Heart right ventricle (tissue), 16 donors: ENCODE results near the gene CYS1. TPM values are rescaled to one million over a fixed set of nuclear protein-coding genes. Genes with fewer than 3 reads are reported as not detected.
"Not testable (repeated sequence)": the region's sequence is repeated elsewhere in the genome, so short reads cannot be mapped to it uniquely, and the experiment has no call there.

ENCODE experiments used
- ATAC-seq, 8 donors: fragments of 200-7000 bp; cut with Tn5 transposase; one replicate each; pipeline ENCODE4 v1.9.1; 2020; ENCODE audit warnings: mild to moderate bottlenecking in 8 of 8, moderate library complexity in 8 of 8, moderate number of reproducible peaks in 1 of 8
- DNase-seq, 2 donors: peaks; one replicate each; pipeline ENCODE4 v3.0.0-alpha.2; 2020
- H3K27ac ChIP-seq, 10 donors: fragments of 200-600 bp; sonication (generic) in 2 of 10; one replicate each; pipeline versions ENCODE4 v1.5.0 to v1.8.0; 2020 to 2022; ENCODE audit warnings: mild to moderate bottlenecking in 3 of 10
- H3K27me3 ChIP-seq, 7 donors: fragments of 200-600 bp; one replicate each; pipeline ENCODE4 v1.8.0; 2021 to 2022; ENCODE audit warnings: mild to moderate bottlenecking in 2 of 7
- H3K36me3 ChIP-seq, 9 donors: fragments of 200-600 bp; sonication (generic) in 1 of 9; one replicate each; pipeline versions ENCODE4 v1.5.0 to v1.8.0; 2020 to 2022; ENCODE audit warnings: mild to moderate bottlenecking in 2 of 9
- H3K4me1 ChIP-seq, 9 donors: fragments of 200-600 bp; sonication (generic) in 1 of 9; one replicate each; pipeline versions ENCODE4 v1.5.0 to v1.8.0; 2020 to 2022; ENCODE audit warnings: mild to moderate bottlenecking in 4 of 9
- H3K4me3 ChIP-seq, 10 donors: fragments of 200-600 bp; sonication (generic) in 2 of 10; one replicate each; pipeline versions ENCODE4 v1.5.0 to v1.8.0; 2020 to 2022; ENCODE audit warnings: mild to moderate bottlenecking in 7 of 10, moderate library complexity in 2 of 10
- H3K9me3 ChIP-seq, 11 donors: fragments of 200-600 bp in 10 of 11; sonication (generic) in 2 of 11; one replicate each; pipeline versions ENCODE4 v1.5.0 to v1.8.0; 2013 to 2022; ENCODE audit warnings: mild to moderate bottlenecking in 2 of 11, control low read depth in 1 of 11, moderate library complexity in 1 of 11
- CTCF ChIP-seq, 9 donors: fragments of 200-600 bp; sonication (generic) in 2 of 9; IDR thresholded peaks; one replicate each; pipeline versions ENCODE4 v1.5.0 to v1.8.0; 2021 to 2022; ENCODE audit warnings: antibody characterized with exemption in 9 of 9, mild to moderate bottlenecking in 5 of 9, moderate library complexity in 1 of 9
- WGBS, 2 donors: extraction: QIAGEN DNeasy Blood & Tissue Kit; methylation state at CpG; one replicate each; pipeline ENCODE4 v1.1.7; 2013; ENCODE audit warnings: inconsistent platforms in 1 of 2; 5-methylcytosine and 5-hydroxymethylcytosine counted together
- intact Hi-C, 10 donors: fragments of 100-400 bp; cut with DNase I; formaldehyde crosslinking; loops; one replicate each; pipeline versions ENCODE4 v1.11.1 to v1.14.2; 2022
- polyA plus RNA-seq, 2 donors: library from polyadenylated mRNA; stranded (reverse); fragments of 200-250 nt; gene quantifications; one replicate each; pipeline ENCODE4 v1.2.3, GENCODE V29; 2013
- total RNA-seq, 10 donors: library from RNA; stranded (reverse); fragmentation: NEBNext Ultra II Directional in 3 of 10; extraction: Animal tissue kit (Norgen Biotek cat#: 25700) in 3 of 10; gene quantifications; one replicate each; pipeline versions ENCODE4 v1.2.1 to v1.2.4, GENCODE V29; 2021 to 2023
- donor health status: Arrhythmogenic right ventricular cardiomyopathy.
- donor health status: ischemic (EF 13 %, LVEDD 7.1; RV severe dilation, severe dysfunction).
- donor health status: healthy with polysubstance abuse.
- donor health status: DM: no; HTN: yes; CAD: no.
- donor health status: DM: no; HTN: no; CAD: no.
- donor health status: ischemic (EF 25% LVEDD 6.9; RV normal size, moderate dysfunction).
- donor health status: ischemic (EF 25% LVEDD 5.7; RV mildly dilated, moderate dysfunction).
- donor health status: healthy.
- donor health status: DM: yes; HTN: yes; CAD: no.
- donor health status: Ischemic cardiomyopathy.
- donor health status: ischemic (EF 35%, LVEDD 5.7; RV mildly dilated, moderate dysfunction).
- donor health status: nonischemic (EF 11% LVEDD 7.7; RV severe dilation, severe dysfunction).
- donor health status: DM: yes; HTN: yes; CAD: no.
- donor health status: PGD.
- donor health status: ischemic (EF 29% LVEDD 5.4; RV normal size, mild dysfunction).
- donor health status: nonischemic (EF 23%, LVEDD 6.1; RV moderate dilation, normal function).

Gene CYS1
- total and polyA plus RNA-seq, 12 donors: 0.38 to 7.2 (median 2.8) TPM

- no peak for ATAC-seq
- no peaks in the 10 kb centered on the region for H3K9me3 ChIP-seq
- WGBS, 2 donors: 88 to 92% methylated on average over 13 of the region's 13 CpGs
Measured at GRCh38 chr2:10094271-10094814, 14.1 kb upstream of the CYS1 start.

GRCh38 chr2:10091889-10092244, 11.7 kb upstream of the CYS1 start:
- not testable (repeated sequence) for H3K9me3 ChIP-seq, H3K4me1 ChIP-seq
- WGBS, 2 donors: 94 to 97% methylated on average over 2 of the region's 2 CpGs

More at GRCh38 chr2:10094271-10094814, 14.1 kb upstream of the CYS1 start:
- Histone ChIP-seq H3K4me3 (no peak overlapping the region), H3K27me3 (peaks cover 0 to 59% (median 41%) of the 10 kb centered on the region in 7 donors), H3K27ac (no peak overlapping the region), H3K36me3 (no peaks in the 10 kb centered on the region), H3K4me1 (peaks cover 0 to 16% (median 6%) of the 10 kb centered on the region in 9 donors)
- no peak for TF ChIP-seq CTCF (IDR thresholded peaks at IDR 0.05)
- intact Hi-C loops: no loop called here
- DNase-seq: no peak

GRCh38 chr2:10091182-10091888, 11.1 kb upstream of the CYS1 start:
- H3K27ac ChIP-seq: no peak overlapping the region
- H3K36me3 ChIP-seq: no peaks in the 10 kb centered on the region
- ATAC-seq: peak in 6 of 8 donors; percentile 28 to 73 (median 48)
- peak overlapping the region in 9 of 10 donors; percentile 18 to 56 (median 32) for H3K4me3 ChIP-seq
- peaks cover 0 to 8% (median 5%) of the 10 kb centered on the region in 9 donors for H3K4me1 ChIP-seq
- peaks cover 0 to 64% (median 48%) of the 10 kb centered on the region in 7 donors for H3K27me3 ChIP-seq
- intact Hi-C loops: no loop called here
- TF ChIP-seq CTCF (IDR thresholded peaks at IDR 0.05): no peak
- WGBS, 2 donors: 17 to 22% methylated on average over 52 of the region's 52 CpGs
- peak in 1 of 2 donors; percentile 25 for DNase-seq
- no peaks in the 10 kb centered on the region for H3K9me3 ChIP-seq

More at GRCh38 chr2:10091889-10092244, 11.7 kb upstream of the CYS1 start:
- ATAC-seq, intact Hi-C loops, DNase-seq, H3K36me3 ChIP-seq, H3K27ac ChIP-seq: not testable (repeated sequence)
- H3K4me3 ChIP-seq: peak overlapping the region in 6 of 10 donors; percentile 28 to 56 (median 38)
- H3K27me3 ChIP-seq: peaks cover 0 to 64% (median 48%) of the 10 kb centered on the region in 7 donors

- no peak overlapping the region for H3K4me3 ChIP-seq
- DNase-seq (no peak), ATAC-seq (no peak)
- WGBS, 2 donors: 46 to 67% methylated on average over 5 of the region's 5 CpGs
- no peaks in the 10 kb centered on the region for H3K36me3 ChIP-seq
- H3K9me3 ChIP-seq: no peaks in the 10 kb centered on the region
- intact Hi-C loops: no loop called here
- H3K4me1 ChIP-seq: peaks cover 0 to 8% (median 5%) of the 10 kb centered on the region in 9 donors
- no peak overlapping the region for H3K27ac ChIP-seq
- peaks cover 0 to 75% (median 48%) of the 10 kb centered on the region in 7 donors for H3K27me3 ChIP-seq
- no peak for TF ChIP-seq CTCF (IDR thresholded peaks at IDR 0.05)
Measured at GRCh38 chr2:10089565-10090190, 9.5 kb upstream of the CYS1 start.
